HG03045 (cell line): ENCODE results near the gene LRRC47.
"Not testable (repeated sequence)": the region's sequence is repeated elsewhere in the genome, so short reads cannot be mapped to it uniquely, and the experiment has no call there.

Source experiments
- ATAC-seq: cut with Tn5 transposase; IDR thresholded peaks from one replicate; pipeline ENCODE4 v1.9.1; 2021; ENCODE audit warnings: mild to moderate bottlenecking, moderate library complexity; ENCODE audit not compliant: unreplicated experiment

Gene LRRC47

DNA sequence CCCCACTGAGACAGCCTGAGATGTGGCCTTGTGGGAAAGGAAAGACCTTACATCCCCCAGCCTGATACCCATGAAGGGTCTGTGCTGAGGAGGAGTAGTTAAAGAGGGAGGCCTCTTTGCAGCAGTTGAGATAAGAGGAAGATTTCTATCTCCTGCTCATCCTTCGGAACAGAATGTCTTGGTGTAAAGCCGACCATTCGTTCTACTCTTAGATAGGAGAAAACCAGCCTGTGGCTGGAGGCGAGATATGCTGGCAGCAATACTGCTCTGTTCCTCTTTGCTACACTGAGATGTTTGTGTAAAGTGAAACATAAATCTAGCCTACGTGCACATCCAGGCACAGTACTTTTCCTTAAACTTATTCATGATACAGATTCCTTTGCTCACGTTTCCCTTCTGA, 45.6 kb downstream of the LRRC47 start:
- no peak for ATAC-seq

DNA sequence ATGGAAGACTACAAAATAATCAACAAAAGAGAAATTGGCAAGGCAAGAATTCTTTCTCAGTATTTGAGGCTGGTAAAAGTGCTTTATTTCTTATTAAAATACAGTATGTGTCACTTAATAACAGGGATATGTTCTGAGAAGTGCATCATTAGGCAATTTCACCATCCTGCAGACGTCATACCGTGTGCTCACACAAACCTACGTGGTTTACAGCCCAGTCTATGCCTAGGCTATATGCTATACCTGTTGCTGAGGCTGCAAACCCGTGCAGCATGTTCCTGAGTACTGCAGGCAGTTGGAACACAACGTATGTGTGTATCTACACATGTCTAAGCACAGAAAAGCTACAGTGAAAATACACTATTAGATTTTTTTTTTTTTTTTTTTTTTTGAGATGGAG, 46.8 kb downstream of the LRRC47 start:
- ATAC-seq, result no peak

DNA sequence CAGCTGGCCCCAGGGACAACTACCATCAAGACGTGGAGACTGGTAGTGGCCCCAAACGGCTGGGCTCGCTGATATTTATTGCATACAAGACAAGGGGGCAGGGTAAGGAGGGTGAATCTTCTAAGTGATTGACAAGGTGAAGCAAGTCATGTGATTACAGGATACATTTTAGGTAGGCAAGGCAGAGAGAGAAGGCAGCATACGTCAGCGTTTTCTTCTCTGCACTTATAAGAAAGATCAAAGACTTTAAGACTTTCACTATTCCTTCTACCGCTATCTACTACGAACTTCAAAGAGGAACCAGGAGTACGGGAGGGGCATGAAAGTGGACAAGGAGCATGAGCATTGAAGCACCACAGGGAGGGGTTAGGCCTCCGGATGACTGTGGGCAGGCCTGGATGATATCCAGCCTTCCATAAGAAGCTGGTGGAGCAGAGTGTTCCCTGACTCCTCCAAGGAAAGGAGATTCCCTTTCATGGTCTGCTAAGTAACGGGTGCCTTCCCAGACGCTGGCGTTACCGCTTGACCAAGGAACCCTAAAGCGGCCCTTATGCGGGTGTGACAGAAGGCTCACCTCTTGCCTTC, 47.9 kb downstream of the LRRC47 start:
- ATAC-seq, result not testable (repeated sequence)

- no peak for ATAC-seq
These were observed 48.4 kb downstream of the LRRC47 start for GRCh38 chr1:3747903-3748302.

DNA sequence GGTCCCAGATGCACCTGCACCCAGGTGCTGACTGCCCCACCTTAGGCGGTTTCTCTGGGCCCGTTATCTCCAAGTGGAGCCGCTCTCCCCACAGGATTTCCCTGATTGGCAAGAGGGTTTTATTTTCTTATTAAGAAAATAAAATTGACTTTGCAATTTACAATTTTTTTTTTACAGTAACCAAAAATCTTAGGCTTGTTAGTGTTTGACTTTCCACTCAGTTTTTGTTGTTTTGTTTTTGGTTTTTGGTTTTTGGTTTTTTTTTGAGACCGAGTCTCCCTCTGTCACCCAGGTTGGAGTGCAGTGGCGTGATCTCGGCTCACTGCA, 48.8 kb downstream of the LRRC47 start:
- no peak for ATAC-seq

DNA sequence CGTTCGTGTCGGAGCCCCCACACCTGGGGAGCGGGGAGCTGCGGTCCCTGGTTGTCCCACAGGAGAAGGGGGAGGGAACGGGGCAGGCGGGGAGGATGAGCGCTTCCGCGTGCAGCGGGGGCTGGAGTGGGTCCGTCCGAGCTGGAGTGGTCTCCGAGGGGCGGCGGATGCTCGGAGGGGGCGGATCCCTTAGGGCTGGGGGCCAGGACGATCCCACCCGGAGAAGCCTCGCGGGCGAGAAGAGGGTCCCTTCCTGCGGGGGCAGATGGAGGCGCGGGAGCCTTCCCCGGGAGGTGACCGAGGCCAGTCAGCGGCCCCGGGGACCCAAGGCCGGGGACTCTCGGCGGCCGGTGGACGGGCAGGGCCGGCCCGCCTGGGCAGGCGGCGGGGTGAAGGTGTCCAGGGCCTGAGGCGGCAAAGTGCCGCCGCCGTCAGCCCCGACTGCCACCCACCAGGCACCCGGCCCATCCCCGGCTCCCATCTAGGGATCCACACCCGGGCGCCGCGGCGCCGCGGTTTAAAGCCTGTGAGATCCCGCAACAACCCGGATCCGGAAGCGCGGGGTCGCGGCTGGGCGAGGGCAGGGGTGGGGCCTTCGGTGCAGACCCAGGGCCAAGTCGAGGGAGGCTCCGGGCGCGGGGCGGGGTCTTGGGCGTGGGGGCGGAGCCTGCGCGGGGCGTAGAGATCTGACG, 49.3 kb downstream of the LRRC47 start:
- ATAC-seq, result peak; percentile 78

- ATAC-seq, result no peak
These were observed 49.9 kb downstream of the LRRC47 start for GRCh38 chr1:3746389-3746829.

- no peak for ATAC-seq
These were observed 50.5 kb downstream of the LRRC47 start for GRCh38 chr1:3745590-3746381.

GRCh38 chr1:3745071-3745470, 51.2 kb downstream of the LRRC47 start:
- no peak for ATAC-seq

DNA sequence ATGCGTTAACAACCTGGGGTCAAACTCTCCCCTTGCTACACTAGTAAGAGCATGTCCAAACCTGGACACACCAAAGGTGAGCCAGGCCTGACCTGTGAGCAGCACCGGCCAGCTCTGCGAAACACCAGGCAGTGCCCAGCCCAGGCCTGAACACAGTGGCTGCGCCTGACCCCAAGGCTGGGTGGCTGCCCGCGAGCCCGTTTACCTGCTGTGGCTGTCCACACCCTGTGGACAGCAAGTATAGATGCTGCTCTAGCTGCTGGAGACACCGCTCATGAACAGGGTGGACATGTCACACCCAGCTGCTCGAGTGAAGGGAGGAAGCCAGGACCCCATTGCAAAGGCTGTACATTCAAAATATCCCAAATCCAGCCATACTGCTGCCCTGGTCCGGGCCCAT, 51.7 kb downstream of the LRRC47 start:
- ATAC-seq, result no peak

DNA sequence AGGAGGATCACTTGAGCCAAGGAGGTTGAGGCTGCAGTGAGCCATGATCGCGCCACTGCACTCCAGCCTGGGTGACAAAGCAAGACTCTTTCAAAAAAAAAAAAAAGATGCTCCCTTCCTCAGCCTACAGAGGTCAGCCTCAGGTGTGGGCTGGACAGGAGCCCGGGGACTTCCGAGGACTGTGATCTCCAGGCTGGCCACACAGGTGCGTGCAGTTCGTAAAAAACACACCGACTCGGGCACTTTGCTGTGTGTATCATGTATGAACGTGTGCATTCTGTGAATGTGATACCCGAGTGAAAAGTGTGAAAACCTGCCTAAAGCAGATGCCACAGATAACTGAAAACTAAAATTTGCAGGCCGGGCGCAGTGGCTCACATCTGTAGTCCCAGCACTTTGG, 52.5 kb downstream of the LRRC47 start:
- ATAC-seq, result no peak

DNA sequence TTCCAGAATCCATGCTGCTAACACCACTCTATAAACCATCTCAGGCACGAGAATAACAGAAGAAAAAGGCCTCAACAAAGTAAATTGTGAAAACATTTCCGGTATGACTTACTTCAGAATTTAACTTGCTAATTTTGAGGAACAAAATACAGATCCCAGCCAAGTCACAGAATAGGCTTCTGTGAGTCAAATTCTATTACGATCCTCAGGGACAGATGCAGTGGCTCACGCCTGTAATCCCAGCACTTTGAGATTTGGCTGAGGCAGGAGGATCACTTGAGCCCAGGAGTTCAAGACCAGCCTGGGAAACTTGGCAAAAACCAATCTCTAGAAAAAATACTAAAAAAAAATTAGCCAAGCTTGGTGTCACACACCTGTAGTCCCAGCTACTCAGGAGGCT, 52.9 kb downstream of the LRRC47 start:
- ATAC-seq, result no peak

DNA sequence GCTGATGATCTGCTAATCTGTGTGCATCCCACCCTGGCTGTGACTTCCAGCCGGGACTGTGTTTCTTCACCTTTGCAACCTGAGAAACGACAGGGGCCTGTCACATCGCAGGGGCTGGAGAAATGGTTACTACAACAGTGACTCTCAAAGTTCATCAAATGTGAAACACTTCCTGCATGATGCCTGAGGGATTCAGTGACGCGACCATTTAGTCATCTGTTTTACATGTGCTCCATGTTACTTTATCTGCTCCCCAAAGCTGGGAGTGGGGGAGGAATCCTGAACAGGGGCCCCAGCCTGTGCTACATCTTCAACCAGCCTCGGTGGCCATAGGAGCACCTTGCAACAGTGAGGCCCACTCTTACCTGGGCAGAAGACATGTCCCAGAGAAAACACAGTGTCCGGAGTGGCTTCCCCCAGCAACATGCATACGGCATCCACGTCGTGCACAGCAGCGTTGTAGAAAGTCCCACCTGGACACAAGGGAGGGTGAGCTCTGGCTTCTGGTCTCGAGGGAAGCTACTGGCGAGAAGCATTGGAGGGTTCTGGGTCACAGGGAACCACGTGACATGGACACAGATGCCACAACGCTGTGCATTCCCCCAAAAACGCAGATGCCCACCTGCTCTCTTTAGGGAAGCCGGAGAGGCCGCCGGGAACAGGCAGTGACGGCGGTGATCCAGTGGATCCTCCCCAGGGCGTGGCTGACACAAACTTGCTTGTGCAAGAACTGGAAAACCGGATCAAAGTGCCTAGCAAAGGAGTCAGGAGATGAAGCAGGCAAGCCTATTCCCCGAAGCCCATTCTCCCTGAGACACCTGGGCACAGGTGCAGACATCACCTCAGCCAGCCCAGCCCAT, 53.6 kb downstream of the LRRC47 start:
- no peak for ATAC-seq

DNA sequence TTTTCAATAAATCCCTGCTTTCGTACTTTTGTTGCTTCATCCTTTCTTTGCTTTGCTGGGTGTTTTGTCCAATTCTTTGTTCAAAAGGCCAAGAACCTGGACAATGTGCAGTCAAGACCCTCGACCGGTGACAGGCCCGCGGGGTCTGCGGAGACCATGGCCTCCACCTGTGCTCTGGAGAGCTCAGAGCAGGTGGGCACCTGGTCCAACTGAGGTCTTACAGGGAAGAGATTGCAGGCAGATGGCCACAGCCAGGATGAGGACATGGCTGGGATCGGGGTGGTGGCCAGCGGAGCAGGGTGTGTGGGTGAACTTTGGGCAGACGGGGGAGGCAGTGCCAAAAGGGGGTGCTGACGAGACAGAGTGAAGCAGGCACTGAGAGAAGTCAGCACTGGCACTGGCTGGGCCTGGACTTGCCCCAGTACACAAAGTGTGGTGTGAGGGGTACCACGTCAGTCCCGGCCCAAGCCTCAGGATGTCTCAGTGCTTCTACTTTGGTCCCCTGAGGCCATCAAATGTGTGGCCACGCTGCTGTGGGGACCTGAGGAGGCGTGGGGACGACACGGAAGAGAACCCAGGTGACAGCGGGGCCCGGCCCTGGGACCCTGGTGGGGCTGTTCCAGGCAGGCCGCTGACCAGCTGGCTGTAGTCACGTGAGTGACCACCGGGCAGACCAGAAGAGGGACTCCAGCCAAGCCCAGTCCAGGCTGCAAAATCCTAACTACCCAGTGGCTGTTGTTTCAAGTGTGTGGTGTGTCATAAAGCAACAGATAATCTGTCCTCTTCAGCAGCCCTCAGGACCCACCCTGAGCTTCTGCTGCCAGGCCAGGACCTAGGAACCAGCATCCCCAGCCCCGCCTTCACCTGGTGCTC, 54.5 kb downstream of the LRRC47 start:
- ATAC-seq, result no peak

- no peak for ATAC-seq
These were observed 55.5 kb downstream of the LRRC47 start for GRCh38 chr1:3740752-3741151.

- no peak for ATAC-seq
These were observed 56.3 kb downstream of the LRRC47 start for GRCh38 chr1:3740042-3740441.

DNA sequence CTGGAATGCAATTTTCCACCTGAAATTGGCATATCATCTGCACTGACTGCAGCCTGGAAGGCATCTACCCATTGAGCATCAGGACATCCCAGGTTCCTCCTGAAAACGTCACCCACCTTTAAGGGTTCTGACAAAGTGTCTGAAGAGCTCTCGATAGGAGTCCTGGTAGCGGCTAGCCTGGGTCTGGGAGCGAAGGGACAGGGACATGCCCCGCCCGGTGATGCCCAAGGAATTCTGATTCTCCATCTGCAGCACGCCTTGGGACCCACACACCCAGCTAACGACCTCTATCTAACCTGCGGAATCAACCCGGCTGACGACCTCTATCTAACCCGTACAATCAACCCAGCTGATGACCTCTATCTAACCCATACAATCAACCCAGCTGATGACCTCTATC, 57.4 kb downstream of the LRRC47 start:
- no peak for ATAC-seq

GRCh38 chr1:3736708-3737107, 59.6 kb downstream of the LRRC47 start:
- no peak for ATAC-seq

- no peak for ATAC-seq
These were observed 60.2 kb downstream of the LRRC47 start for GRCh38 chr1:3736131-3736561.

- ATAC-seq, result no peak
These were observed 60.6 kb downstream of the LRRC47 start for GRCh38 chr1:3735688-3736087.
